Measurements from ENCODE around the gene ITGA7. TPM values are rescaled to one million over a fixed set of nuclear protein-coding genes. Genes with fewer than 3 reads are reported as not detected.

ITGA7 gene
- total and polyA plus RNA-seq, 2 of the 8 experiments (the other 6 are each of a cell fraction or from before 2014, with no cell fraction given): 57.6 to 86.1 TPM

- no peak for TF ChIP-seq CHD7 (IDR thresholded peaks at IDR 0.05; ENCODE audit: insufficient replicate concordance, low read length)
- TF ChIP-seq GABPA (IDR thresholded peaks at IDR 0.05; ENCODE audit: borderline replicate concordance, insufficient read depth, low read length): no peak
- TF ChIP-seq CHD2 (IDR thresholded peaks at IDR 0.05; ENCODE audit: low read length): no peak
Measured at GRCh38 chr12:55719371-55719770, 11.7 kb upstream of the ITGA7 start (continued).
